Prostate gland (tissue), 2 donors: ENCODE measurements around the gene GPR157. TPM values are rescaled to one million over a fixed set of nuclear protein-coding genes. Genes with fewer than 3 reads are reported as not detected.
A peak's percentile ranks its signal among the peaks of the same experiment; 100 is the strongest.

ENCODE experiments used
- DNase-seq: peaks from one replicate; pipeline ENCODE4 v3.0.0-alpha.2; 2019; ENCODE audit warnings: low spot score
- H3K27ac ChIP-seq, 2 donors: fragments of 200-600 bp; sonication (generic); 2 replicates each; pipeline ENCODE4 v1.5.1; 2017 to 2019
- H3K27me3 ChIP-seq: fragments of 200-600 bp; sonication (generic); replicated peaks from 2 replicates; pipeline ENCODE4 v1.5.1; 2019; ENCODE audit not compliant: insufficient read depth
- H3K36me3 ChIP-seq, 2 donors: fragments of 200-600 bp; sonication (generic); 1 replicate in 1 of 2; 2 replicates in 1 of 2; pipeline versions ENCODE4 v1.5.1 to v1.8.1; 2017 to 2019
- H3K4me1 ChIP-seq: fragments of 200-600 bp; sonication (generic); replicated peaks from 2 replicates; pipeline ENCODE4 v1.5.1; 2019
- H3K4me3 ChIP-seq, 2 donors: fragments of 200-600 bp; sonication (generic); 2 replicates each; pipeline ENCODE4 v1.5.1; 2017 to 2019
- H3K9me3 ChIP-seq: fragments of 200-600 bp; sonication (generic); 2 replicates; pipeline ENCODE4 v1.5.1; 2017
- CTCF ChIP-seq, 4 experiments: fragments of 200-600 bp in 2 of 4; fragments of 450-650 bp in 2 of 4; sonication (generic) in 2 of 4; IDR thresholded peaks; 1 replicate in 3 of 4; 2 replicates in 1 of 4; pipeline ENCODE4 v1.5.1; 2016 to 2019; ENCODE audit warnings: antibody characterized with exemption in 4 of 4, mild to moderate bottlenecking in 2 of 4, moderate library complexity in 2 of 4
- POLR2A ChIP-seq: fragments of 450-650 bp; IDR thresholded peaks from one replicate; pipeline ENCODE4 v1.6.1; 2016; ENCODE audit warnings: antibody characterized with exemption, mild to moderate bottlenecking
- POLR2AphosphoS5 ChIP-seq: sonication (generic); formaldehyde crosslinking; IDR thresholded peaks from one replicate; pipeline ENCODE4 v1.6.1; 2017; ENCODE audit warnings: antibody characterized with exemption
- WGBS: methylation state at CpG from one replicate; pipeline ENCODE4 v1.1.5; 2018; 5-methylcytosine and 5-hydroxymethylcytosine counted together
- intact Hi-C: fragments of 100-400 bp; cut with DNase I; formaldehyde crosslinking; loops from one replicate; pipeline ENCODE4 v1.14.2; 2022
- total RNA-seq, 2 donors: library from RNA; depleted of rRNA; stranded (reverse); fragments of >200 nt; gene quantifications; one replicate each; pipeline ENCODE4 v1.1.0, GENCODE V29; 2016

The GPR157 gene
- total RNA-seq, 2 donors from 2014 or later: 5.6 to 10.7 TPM

- intact Hi-C loops: no loop called here
- no peak for DNase-seq
- TF ChIP-seq CTCF (IDR thresholded peaks at IDR 0.05) (no peak), POLR2AphosphoS5 (no peak), POLR2A (no peak)
Measured at GRCh38 chr1:9167638-9168037, 38.7 kb upstream of the GPR157 start.

GRCh38 chr1:9166289-9167235, 37.7 kb upstream of the GPR157 start:
- Histone ChIP-seq H3K27ac (no peak overlapping the region), H3K36me3 (no peaks in the 10 kb centered on the region), H3K9me3 (no peaks in the 10 kb centered on the region), H3K4me3 (no peak overlapping the region), H3K27me3 (no peaks in the 10 kb centered on the region), H3K4me1 (no peaks in the 10 kb centered on the region)
- 86% methylated on average over 26 of the region's 27 CpGs for WGBS
- DNase-seq: no peak
- TF ChIP-seq POLR2AphosphoS5 (no peak), CTCF (IDR thresholded peaks at IDR 0.05) (no peak), POLR2A (no peak)
- intact Hi-C loops: no loop called here

More at GRCh38 chr1:9167638-9168037, 38.7 kb upstream of the GPR157 start:
- Histone ChIP-seq H3K27ac (no peak overlapping the region), H3K27me3 (no peaks in the 10 kb centered on the region), H3K9me3 (no peaks in the 10 kb centered on the region), H3K4me1 (no peaks in the 10 kb centered on the region), H3K4me3 (no peak overlapping the region), H3K36me3 (no peaks in the 10 kb centered on the region)
- 67% methylated on average over 2 of the region's 2 CpGs for WGBS

- Histone ChIP-seq H3K27me3 (no peaks in the 10 kb centered on the region), H3K27ac (no peak overlapping the region), H3K36me3 (no peaks in the 10 kb centered on the region), H3K9me3 (no peaks in the 10 kb centered on the region), H3K4me3 (no peak overlapping the region), H3K4me1 (no peaks in the 10 kb centered on the region)
- TF ChIP-seq POLR2AphosphoS5: no peak
- TF ChIP-seq POLR2A: no peak
- no peak for TF ChIP-seq CTCF (IDR thresholded peaks at IDR 0.05)
- 85% methylated on average over 7 of the region's 7 CpGs for WGBS
- intact Hi-C loops: no loop called here
- no peak for DNase-seq
Measured at GRCh38 chr1:9165396-9165795, 36.5 kb upstream of the GPR157 start.

- H3K27me3 ChIP-seq: no peaks in the 10 kb centered on the region
- DNase-seq: no peak
- WGBS: 58% methylated on average over 7 of the region's 7 CpGs
- no peak for TF ChIP-seq POLR2AphosphoS5
- no peak for TF ChIP-seq POLR2A
- TF ChIP-seq CTCF (IDR thresholded peaks at IDR 0.05): no peak
- H3K4me3 ChIP-seq: no peak overlapping the region
- H3K9me3 ChIP-seq: no peaks in the 10 kb centered on the region
- H3K4me1 ChIP-seq: no peaks in the 10 kb centered on the region
- peak overlapping the region in 1 of 2 donors; percentile 69 for H3K27ac ChIP-seq
- H3K36me3 ChIP-seq: no peaks in the 10 kb centered on the region
- intact Hi-C loops: no loop called here
Measured at GRCh38 chr1:9164919-9165318, 36.0 kb upstream of the GPR157 start.

GRCh38 chr1:9164532-9164900, 35.6 kb upstream of the GPR157 start:
- H3K4me1 ChIP-seq: no peaks in the 10 kb centered on the region
- H3K27me3 ChIP-seq: no peaks in the 10 kb centered on the region
- no peaks in the 10 kb centered on the region for H3K9me3 ChIP-seq
- TF ChIP-seq CTCF (IDR thresholded peaks at IDR 0.05): no peak
- no peak for TF ChIP-seq POLR2AphosphoS5
- TF ChIP-seq POLR2A: no peak
- DNase-seq: no peak
- WGBS: 52% methylated on average over 4 of the region's 4 CpGs
- intact Hi-C loops: no loop called here
- H3K36me3 ChIP-seq: no peaks in the 10 kb centered on the region
- H3K4me3 ChIP-seq: no peak overlapping the region
- peak overlapping the region in 1 of 2 donors; percentile 69 for H3K27ac ChIP-seq
